PC-9 (cell line): ENCODE results near the gene ZDHHC11. TPM values are rescaled to one million over a fixed set of nuclear protein-coding genes. Genes with fewer than 3 reads are reported as not detected.

ENCODE experiments used
- BruUV-seq: library from RNA; stranded (reverse); fragments of 400-500 nt; replicated peaks from 2 replicates; lab custom pipeline; 2021; lab: Mats Ljungman, UMichigan
- CTCF ChIA-PET: fragments of 300-600 bp; sonication (Branson Sonifier 250); formaldehyde crosslinking; loops from one replicate; lab custom pipeline; 2022; ENCODE audit warnings: antibody characterized with exemption; lab: Charles Lee
- POLR2A ChIA-PET: fragments of 300-600 bp; sonication (Branson Sonifier 250); formaldehyde crosslinking; loops from one replicate; lab custom pipeline; 2022; ENCODE audit warnings: antibody characterized with exemption; ENCODE audit not compliant: unreplicated experiment; lab: Charles Lee
- DNase-seq, 2 experiments: peaks; one replicate each; pipeline versions ENCODE4 v3.0.0 to v3.0.0-alpha.2; 2015 to 2022; ENCODE audit warnings: mixed read lengths in 1 of 2
- H2AFZ ChIP-seq: fragments of 200-600 bp; sonication (generic); 2 replicates; pipeline ENCODE4 v1.8.1; 2017; ENCODE audit warnings: antibody characterized with exemption
- H3F3A ChIP-seq: fragments of 200-600 bp; sonication (generic); 2 replicates; pipeline ENCODE4 v1.8.1; 2017; ENCODE audit warnings: antibody characterized with exemption, mild to moderate bottlenecking, low read depth; ENCODE audit not compliant: insufficient read depth
- H3K27ac ChIP-seq: fragments of 200-600 bp; sonication (generic); 2 replicates; pipeline ENCODE4 v1.6.1; 2016; ENCODE audit warnings: mixed run types
- H3K27me3 ChIP-seq: fragments of 200-600 bp; sonication (generic); 2 replicates; pipeline ENCODE4 v1.6.1; 2016; ENCODE audit warnings: low read depth, mixed run types; ENCODE audit not compliant: insufficient read depth
- H3K36me3 ChIP-seq: fragments of 200-600 bp; sonication (generic); 2 replicates; pipeline ENCODE4 v1.6.1; 2016; ENCODE audit warnings: low read depth, mixed run types
- H3K4me1 ChIP-seq: fragments of 200-600 bp; sonication (generic); replicated peaks from 2 replicates; pipeline ENCODE4 v1.6.1; 2016; ENCODE audit warnings: mixed run types; ENCODE audit not compliant: insufficient read depth
- H3K4me2 ChIP-seq: fragments of 200-600 bp; sonication (generic); 2 replicates; pipeline ENCODE4 v1.6.1; 2017; ENCODE audit warnings: mixed run types
- H3K4me3 ChIP-seq: fragments of 200-600 bp; sonication (generic); 2 replicates; pipeline ENCODE4 v1.6.1; 2016; ENCODE audit warnings: mixed run types
- H3K79me2 ChIP-seq: fragments of 200-600 bp; sonication (generic); 2 replicates; pipeline ENCODE4 v1.6.1; 2017; ENCODE audit warnings: low read depth, mixed run types
- H3K9me2 ChIP-seq: fragments of 200-600 bp; sonication (generic); 2 replicates; pipeline ENCODE4 v1.8.1; 2017; ENCODE audit warnings: mild to moderate bottlenecking; ENCODE audit not compliant: insufficient read depth
- H3K9me3 ChIP-seq: fragments of 200-600 bp; sonication (generic); 2 replicates; pipeline ENCODE4 v1.8.1; 2016; ENCODE audit warnings: low read depth; ENCODE audit not compliant: insufficient read depth
- H4K20me1 ChIP-seq: fragments of 200-600 bp; sonication (generic); 2 replicates; pipeline ENCODE4 v1.8.1; 2017; ENCODE audit not compliant: insufficient read depth
- CTCF ChIP-seq: fragments of 200-600 bp; sonication (generic); conservative IDR thresholded peaks from 2 replicates; pipeline ENCODE4 v1.6.1; 2017; ENCODE audit warnings: mixed run types, antibody characterized with exemption, mild to moderate bottlenecking, moderate library complexity
- EZH2 ChIP-seq: fragments of 200-600 bp; sonication (generic); IDR thresholded peaks from 2 replicates; pipeline ENCODE4 v1.8.0; 2017; ENCODE audit warnings: antibody characterized with exemption, low read depth
- intact Hi-C: fragments of 100-400 bp; cut with micrococcal nuclease; formaldehyde crosslinking; loops from one replicate; pipeline ENCODE4 v1.10.0; 2022; ENCODE audit not compliant: unreplicated experiment
- total RNA-seq: library from RNA; stranded (reverse); gene quantifications from 2 replicates; pipeline ENCODE4 v1.2.3, GENCODE V29; 2021

Gene ZDHHC11
- total RNA-seq, 1 experiment from 2014 or later: 13.1 TPM

DNA sequence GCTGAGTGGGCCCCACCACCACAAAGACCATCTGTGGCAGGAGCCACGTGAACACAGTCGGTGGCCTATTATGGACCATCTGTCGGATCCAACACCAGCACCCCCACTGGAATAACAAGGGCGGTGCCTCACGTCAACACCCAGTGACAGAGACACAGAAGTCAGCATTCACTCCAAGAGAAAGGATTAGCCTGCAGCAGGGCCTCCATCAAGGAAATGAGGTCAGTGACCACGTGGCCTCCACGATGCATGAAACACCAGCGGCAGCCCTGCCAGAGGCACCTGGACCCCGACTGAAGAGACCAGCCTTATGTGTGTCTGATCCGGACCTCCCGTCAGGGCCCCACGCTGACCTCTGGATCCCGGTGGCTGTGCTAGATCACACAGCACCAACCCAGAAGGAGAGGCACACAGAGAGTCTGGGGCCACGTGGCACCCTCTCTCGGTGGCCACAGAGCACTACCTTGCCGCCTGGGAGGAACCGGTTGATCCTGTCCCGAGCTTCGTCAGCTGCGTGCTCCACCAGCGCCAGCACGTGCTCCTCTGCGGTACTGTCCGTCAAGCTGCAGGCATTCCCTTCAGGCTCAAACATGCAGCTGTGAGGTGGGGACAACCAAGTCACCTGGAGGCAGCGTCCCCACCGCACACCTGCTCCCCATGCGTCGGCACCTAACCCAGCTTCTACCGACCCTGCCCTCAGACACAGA lies 32.8 kb upstream of the ZDHHC11 start:
- Histone ChIP-seq H3K4me2 (no peak overlapping the region), H3K79me2 (peaks cover 42% of the 10 kb centered on the region), H3K9me2 (no peaks in the 10 kb centered on the region), H3K27me3 (no peaks in the 10 kb centered on the region), H3K9me3 (no peaks in the 10 kb centered on the region), H3K4me1 (no peaks in the 10 kb centered on the region), H3K4me3 (no peak overlapping the region), H2AFZ (no peak overlapping the region), H3K36me3 (peaks cover 72% of the 10 kb centered on the region), H3F3A (no peaks in the 10 kb centered on the region; the same call in 1 of the 2 replicates), H4K20me1 (peaks cover 42% of the 10 kb centered on the region), H3K27ac (no peak overlapping the region)
- intact Hi-C loops: no loop called here
- TF ChIP-seq CTCF: no peak
- no peak for TF ChIP-seq EZH2
- POLR2A ChIA-PET: interaction anchor here (0.6 kb wide), 1 partner anchor 267 kb away, joined by 3 read pairs; no protein-coding TSS in a partner anchor
- CTCF ChIA-PET: no interaction called here
- no TSS peak for BruUV-seq
- no peak for DNase-seq

- H3F3A ChIP-seq: no peaks in the 10 kb centered on the region; the same call in 1 of the 2 replicates
- H3K9me3 ChIP-seq: no peaks in the 10 kb centered on the region
- H3K4me2 ChIP-seq: no peak overlapping the region
- BruUV-seq: no TSS peak
- ChIA-PET CTCF (no interaction called here), POLR2A (no interaction called here)
- no peak overlapping the region for H3K27ac ChIP-seq
- no peaks in the 10 kb centered on the region for H3K4me1 ChIP-seq
- no peak for DNase-seq
- no peak overlapping the region for H2AFZ ChIP-seq
- peaks cover 37% of the 10 kb centered on the region for H3K79me2 ChIP-seq
- H3K27me3 ChIP-seq: no peaks in the 10 kb centered on the region
- peaks cover 69% of the 10 kb centered on the region for H3K36me3 ChIP-seq
- H3K4me3 ChIP-seq: no peak overlapping the region
- H3K9me2 ChIP-seq: no peaks in the 10 kb centered on the region
- TF ChIP-seq CTCF (no peak), EZH2 (no peak)
- peaks cover 42% of the 10 kb centered on the region for H4K20me1 ChIP-seq
- intact Hi-C loops: no loop called here
These were observed 31.7 kb upstream of the ZDHHC11 start for GRCh38 chr5:882253-883183.

- Histone ChIP-seq H3K4me2 (no peak overlapping the region), H3K27ac (no peak overlapping the region), H3K9me2 (no peaks in the 10 kb centered on the region), H4K20me1 (peaks cover 42% of the 10 kb centered on the region), H3K4me1 (no peaks in the 10 kb centered on the region), H3K36me3 (peaks cover 64% of the 10 kb centered on the region), H3K27me3 (no peaks in the 10 kb centered on the region), H3K79me2 (peaks cover 37% of the 10 kb centered on the region), H3K9me3 (no peaks in the 10 kb centered on the region), H3K4me3 (no peak overlapping the region), H2AFZ (no peak overlapping the region), H3F3A (no peaks in the 10 kb centered on the region; the same call in 1 of the 2 replicates)
- BruUV-seq: no TSS peak
- intact Hi-C loops: no loop called here
- POLR2A ChIA-PET: no interaction called here
- DNase-seq: no peak
- CTCF ChIA-PET: no interaction called here
- TF ChIP-seq CTCF (no peak), EZH2 (no peak)
These were observed 30.8 kb upstream of the ZDHHC11 start for GRCh38 chr5:881551-881935.
